CD4-positive, alpha-beta T cell treated with Interleukin-6 for 4 hours (primary cell): ENCODE measurements around the gene RNF217.
"Not testable (repeated sequence)": the region's sequence is repeated elsewhere in the genome, so short reads cannot be mapped to it uniquely, and the experiment has no call there.

Experiments
- DNase-seq: peaks from one replicate; pipeline ENCODE4 v3.0.0-alpha.2; 2020; ENCODE audit warnings: mixed read lengths

RNF217 gene

DNA sequence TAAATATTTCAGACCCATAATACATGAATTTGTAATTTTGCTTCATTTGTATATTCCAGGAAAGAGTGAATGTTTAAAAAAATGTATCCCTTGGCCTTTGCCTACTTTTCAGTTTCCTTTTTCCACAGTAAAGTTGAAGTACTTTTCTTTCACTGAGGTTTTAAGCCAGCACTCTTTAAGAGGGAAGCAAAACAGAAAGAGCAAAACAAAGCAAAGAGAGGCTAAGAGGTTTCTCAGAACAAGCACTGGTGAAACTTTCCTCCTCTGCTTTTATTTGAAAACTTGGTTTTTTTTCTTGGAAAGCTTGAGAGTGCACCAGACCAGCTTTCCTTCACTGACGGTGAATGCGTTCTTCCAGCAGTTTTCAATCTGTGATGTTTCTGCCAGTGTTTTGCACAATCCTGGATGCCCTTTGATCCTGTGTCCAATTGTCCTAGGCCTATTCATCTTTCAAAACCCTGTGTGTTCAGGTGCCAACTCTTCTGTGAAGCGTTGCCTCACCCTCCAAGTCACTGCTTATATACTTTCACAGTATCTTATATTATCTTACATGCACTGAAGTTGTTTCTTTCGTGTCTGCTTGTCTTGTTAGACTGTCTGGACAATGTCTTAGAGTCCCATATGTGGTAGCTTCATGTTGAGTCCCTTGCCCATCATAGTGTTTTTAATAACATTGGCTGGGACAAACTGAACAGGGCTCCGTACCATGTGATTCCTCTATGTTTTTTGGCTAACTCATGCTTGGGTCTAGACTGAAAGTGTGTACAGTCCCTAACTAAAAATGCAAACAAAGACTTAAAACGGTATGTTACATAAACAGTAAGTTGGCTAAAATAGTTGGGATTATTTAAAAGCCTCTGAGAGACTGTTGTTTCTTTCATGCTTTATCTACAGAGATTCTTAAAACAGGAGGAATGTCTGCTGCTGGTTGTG lies 1.9 kb downstream of the RNF217 start:
- DNase-seq, result no peak

DNA sequence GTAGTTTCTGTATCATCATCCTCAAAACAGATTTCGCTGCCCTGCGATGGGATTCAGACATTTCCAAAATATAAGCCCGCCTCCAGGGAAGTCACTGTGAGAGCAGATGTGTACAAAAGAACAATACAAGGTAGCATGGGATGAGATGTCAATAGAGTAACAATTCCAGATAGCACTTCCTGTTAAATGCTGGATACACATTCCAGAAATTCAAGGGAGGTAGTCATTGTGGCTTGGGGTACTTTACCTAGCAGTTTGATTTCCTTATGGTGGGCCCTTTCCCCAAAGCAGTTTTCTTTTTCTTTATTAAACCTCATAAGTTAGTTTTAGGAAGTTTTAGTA lies 2.5 kb downstream of the RNF217 start:
- no peak for DNase-seq

DNA sequence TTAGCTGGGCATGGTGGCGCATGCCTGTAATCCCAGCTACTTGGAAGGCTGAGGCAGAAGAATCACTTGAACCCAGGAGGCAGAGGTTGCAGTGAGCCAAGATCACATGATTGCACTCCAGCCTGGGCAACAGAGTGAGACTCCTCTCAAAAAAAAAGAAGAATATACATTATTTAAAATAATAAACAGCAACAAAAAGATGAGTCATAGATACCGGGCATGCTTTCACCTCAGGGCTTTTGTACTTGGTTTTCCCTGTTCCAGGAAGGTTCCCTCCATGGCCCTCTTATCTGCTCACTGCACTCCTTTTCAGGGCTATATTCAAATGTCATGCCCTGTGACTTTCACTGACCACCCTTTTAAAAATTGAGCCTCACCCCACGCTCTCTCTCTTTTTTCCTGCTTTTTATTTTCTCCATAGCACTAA lies 3.2 kb downstream of the RNF217 start:
- DNase-seq, result not testable (repeated sequence)

DNA sequence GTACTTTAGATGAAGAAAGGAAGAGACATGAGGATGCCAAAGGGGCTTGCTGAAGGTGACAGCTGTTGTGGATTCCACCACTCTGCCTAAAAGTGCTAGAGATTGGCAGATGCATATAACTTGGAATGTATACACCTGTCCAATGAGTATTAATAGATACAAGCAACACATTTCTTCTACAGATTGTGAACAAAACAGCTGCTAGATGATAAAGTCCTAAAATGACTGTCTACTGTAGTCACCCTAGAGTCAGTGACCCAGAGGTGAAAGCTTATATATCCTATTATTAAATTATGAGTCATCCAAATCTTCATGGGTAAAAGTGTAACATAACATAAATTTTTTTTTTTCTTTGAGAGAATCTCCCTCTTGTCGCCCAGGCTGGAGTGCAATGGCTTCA lies 5.2 kb downstream of the RNF217 start:
- no peak for DNase-seq

DNA sequence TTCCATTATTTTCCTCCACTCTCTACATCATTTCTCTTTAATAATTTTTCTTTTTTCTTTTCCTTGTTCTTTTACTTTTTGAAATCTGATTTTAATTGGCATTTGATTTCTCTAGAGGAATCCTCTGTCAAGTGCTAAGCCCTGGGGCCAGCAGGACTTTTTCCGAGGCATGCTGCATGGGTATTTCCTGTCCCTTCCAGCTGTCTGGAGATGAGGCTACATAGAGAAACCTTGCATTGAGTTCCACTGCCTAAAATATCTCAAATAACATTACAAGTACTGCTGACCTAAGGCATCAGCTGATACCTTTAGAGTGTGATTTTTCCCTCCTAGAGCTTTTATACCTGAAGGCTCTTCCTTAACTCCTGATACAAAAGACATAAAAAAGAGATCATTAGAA lies 6.2 kb downstream of the RNF217 start:
- no peak for DNase-seq

DNA sequence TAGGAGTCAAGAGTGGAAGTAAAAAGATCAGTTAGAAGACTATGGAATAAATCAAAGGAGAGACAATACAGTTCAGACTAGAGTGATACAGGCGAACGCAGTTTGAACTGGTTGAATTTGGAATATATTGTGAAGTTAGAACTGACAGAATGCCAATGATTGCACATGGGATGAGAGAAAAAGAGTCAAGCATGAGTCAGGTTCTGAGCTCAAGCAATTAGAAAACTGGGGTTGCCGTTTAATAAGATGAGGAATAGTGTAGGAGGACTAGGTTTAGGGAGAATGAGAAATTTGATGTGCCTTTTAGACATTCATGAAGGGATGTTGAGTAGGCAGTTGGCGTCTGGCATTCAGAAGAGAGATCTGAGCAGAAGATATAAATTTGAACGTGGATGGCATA lies 8.0 kb downstream of the RNF217 start:
- DNase-seq, result no peak

DNA sequence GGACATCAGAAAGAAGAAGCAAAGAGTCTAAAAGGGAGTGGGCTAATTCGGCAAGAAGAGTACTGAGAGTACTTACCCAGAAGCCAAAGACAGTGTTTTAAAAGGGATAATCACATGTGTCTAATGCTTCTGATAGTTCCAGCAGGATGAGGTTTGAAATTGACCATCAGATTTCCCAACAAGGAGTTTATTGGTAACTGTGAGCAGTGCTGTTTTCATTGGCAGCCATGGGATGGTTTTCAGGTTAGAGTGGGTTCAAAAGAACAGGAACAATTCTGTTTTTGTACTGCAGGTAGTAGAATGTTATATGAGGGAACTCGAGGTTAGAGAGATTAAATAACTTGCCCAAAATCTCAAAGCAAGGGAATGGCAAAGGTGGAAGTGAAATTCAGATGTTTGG lies 8.5 kb downstream of the RNF217 start:
- DNase-seq, result no peak

DNA sequence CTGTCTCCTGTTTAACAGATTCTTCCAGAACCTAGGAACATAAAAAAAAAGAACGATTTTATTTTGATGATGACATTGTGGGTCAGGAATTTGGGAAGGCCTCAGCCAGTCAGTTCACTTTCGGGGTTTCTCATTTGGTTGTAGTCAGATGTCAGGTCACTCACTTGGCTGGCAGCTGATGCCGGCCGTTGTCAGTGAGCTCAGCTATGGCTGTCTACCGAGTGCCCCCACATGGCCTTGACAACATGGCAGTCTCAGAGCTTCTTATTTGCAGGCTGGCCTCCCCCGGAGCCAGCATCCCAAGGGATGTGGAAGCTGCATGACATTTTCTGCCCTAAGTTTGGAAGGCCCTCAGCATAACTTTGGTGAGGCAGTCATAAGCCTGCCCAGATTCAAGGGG lies 11.5 kb downstream of the RNF217 start:
- DNase-seq, result no peak

DNA sequence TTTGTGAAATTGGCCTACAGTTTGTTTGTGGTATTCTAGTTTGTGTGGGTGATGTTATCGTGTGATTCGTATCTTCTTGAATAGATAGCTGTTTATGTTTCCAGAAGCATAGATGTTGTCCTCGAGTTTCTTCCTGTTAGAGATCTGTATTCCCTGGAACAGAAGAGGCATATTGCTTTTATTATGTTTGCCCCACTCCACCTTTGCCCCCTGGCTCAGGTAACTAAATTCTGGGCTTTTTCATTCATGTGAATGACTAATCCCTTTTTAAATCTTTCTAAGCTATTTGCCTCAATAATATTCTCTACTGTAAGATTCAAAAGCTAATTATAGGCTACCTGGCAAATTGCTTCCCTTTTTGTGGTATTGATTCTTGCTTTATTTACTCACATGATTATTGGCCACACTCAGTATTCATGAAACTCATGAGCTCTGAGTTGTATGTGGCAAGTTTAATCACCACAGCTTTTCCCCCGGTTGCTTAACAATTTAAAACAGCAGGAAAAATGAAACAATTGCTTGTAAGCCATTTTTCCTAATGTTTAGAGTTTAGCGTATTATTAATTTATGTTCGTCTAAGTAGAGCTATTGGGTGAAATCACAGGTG lies 12.6 kb downstream of the RNF217 start:
- DNase-seq, result no peak

DNA sequence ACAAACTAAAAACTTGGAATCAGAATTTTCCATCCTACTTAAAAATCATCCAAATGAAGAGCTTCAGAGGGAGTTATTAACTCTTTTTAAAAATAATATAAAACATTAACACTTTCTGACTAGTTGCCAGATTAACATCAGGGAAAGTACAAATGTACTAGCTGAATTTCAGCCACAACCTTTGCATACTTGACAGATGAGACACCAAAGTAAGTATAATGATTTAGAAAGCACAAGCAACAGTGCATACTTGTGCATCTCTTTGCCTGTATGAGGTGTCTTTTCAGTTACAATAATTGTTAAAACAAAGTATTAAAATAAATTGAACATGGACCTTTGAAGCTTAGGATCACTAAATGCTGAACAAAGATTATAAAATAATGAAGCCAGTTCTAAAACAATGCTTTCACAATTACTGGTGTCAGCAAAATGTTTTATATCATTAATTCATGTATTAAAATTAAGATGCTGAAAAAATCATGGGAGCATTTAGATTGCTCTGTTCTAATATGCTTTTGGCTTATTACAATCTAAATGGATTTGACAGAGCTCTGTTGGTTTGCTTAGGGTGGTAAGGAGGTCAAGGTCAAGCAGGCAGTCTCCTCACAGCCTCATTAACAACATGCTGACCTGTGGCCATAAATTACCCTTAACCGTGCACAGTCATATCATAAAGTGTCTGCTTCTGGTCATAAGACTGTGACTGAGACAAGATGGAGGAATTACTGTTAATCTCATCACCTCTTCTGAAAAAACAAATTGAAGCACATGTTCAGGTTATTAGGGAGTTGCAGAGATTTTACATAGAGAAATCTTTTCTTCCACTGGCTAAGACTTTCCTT lies 15.1 kb downstream of the RNF217 start:
- DNase-seq, result no peak

DNA sequence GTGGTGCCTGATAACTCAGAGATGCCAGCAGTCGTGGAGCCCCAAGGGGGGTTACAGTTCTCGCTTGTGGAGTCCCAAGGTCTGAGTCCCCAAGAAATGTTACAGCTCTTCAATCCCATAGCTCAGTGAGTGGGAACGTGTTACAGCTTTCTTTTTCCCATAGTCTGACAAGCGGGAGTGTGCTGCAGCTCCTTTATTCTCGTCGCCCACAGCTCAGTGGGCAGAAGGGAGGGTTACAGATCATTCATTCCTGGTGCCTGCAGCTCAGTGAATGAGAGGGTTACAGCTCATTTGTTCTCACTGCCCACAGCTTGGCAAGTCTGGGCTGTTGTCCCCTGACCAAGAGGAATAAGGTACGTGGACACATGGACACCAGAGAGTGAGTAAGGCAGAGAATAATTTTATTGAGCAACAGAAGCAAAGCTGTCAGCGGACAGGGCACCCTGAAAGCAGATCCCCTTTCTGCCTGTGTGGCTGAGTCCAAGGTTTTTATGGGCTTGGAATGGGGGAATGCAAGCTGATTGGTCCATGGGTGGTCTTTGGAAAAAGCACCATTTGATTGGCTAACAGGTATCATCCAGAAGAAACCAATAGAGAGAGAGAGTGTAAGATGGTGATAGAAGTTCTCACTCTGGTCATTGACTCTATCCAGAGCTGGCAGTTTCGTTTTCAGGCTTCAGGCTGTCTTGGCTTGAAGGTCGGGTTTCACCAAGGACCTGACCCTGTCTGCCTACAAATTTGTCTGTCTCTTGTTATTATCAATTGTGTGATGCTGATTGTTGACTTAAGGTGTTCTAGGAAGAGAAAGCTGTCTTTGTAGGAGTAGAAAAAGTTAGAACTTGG lies 16.4 kb downstream of the RNF217 start:
- no peak for DNase-seq

DNA sequence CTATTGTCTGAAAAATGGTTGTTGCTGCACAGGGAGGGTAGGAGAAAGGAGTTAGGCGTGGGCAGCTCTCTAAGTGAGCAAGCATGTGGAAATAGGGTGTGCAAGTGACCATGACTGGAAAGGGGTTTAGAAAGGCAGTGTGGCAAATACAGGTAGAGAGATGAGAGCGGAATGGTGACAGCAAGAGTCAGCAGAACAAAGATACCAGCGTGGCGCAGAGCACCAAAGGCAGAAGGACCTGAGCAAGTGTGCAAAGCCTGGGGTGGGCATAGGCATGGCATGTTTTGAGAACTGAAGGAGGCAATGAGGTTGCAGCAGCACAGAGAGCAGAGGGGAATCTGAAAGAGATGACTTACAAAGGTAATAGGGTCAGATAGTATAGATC lies 17.0 kb downstream of the RNF217 start:
- DNase-seq, result no peak

DNA sequence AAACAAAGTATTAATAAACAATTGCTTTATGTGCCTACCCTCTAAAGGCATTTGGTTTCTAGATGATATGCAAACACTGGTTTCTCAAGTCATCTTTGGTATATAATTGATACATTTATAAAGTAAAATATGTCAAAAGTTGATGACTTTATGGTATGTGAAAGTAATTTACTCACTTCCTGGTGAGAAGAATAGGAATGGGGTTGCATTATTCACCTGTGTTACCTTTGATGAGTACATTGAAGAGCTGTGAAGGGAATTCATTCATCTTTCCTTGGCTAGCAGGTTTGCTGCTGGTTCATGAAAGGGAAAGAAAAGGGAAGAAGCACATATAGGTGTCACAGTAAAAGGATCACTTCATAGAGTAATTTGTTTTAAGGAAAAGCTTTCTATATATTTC lies 20.4 kb downstream of the RNF217 start:
- DNase-seq, result no peak

DNA sequence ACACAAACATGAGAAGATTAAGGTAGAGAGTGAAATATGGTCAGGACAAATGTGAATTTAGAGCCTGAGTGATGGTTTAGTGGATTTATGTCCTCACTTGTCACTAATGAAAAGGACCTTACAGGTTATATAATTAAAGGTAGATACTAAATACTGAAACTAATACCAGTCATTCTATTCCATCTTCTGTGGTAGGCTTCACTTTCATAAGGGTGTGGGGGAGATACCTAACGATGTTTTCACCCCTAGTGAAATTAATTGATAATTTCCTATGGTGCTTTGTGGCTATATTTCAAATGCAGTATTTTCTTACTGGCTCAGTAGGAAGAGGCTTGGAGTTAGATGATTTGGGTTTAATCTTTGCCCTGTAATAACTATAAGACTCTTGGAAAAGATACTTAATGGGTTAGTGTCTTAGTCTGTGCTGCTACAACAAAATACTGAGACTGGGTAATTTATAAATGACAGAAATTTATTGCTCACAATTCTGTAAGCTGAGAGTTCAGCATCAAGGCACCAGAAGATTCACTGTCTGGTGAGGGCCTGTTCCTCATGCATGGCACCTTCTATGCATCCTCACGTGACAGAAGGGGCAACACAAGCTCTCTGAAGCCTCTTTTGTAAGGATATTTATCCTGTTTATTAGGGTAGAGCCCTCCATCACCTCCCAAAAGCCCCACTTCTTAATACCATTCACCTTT lies 21.3 kb downstream of the RNF217 start:
- no peak for DNase-seq

DNA sequence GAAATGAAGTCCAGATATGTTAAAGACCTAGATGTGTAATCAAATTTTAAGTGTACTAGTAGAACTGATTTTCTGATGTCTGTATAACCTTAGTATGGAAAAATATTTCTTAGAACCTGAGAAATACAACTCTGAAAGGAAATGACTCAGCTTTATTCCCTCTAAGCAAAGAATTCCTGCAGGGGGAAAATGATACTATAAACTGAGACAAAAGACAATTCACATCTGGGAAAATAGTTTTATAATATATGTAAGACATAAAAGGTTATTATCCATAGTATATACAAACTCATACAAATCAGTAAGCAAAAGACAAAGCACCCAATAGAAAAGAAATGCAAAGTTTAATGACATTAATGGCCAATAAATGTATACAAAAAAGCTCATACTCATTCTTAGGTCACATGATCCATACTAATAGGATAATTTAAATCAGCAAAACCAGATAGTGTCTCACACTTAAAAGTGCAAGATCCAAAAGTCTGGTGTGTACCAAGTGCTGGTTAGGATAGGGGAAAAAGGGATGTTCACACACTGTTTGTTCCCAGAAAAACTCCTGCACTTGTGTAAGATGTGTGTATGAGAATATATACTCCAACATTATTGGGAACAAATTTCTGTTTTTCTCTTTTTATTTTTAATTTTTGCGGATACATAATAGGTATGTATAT lies 22.6 kb downstream of the RNF217 start:
- DNase-seq, result no peak

DNA sequence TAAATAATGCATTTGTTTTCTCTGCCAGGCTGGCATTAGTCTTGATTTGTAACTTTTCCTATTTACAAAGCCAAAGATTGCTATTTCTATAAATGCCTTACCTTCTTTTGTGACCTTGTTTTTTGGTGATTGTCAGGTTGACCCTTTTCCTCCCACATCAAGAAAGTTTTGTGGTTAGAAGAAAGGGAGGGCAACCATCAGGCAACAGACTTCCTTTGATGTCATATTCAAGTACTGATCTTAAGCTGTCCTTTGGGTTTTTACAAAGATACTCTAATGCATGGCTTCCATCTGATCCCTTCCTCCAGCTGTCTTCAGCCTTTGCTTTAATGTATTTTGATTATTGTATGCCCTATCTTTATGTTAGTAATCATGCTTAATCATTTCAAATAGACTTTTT lies 23.9 kb downstream of the RNF217 start:
- DNase-seq, result no peak

DNA sequence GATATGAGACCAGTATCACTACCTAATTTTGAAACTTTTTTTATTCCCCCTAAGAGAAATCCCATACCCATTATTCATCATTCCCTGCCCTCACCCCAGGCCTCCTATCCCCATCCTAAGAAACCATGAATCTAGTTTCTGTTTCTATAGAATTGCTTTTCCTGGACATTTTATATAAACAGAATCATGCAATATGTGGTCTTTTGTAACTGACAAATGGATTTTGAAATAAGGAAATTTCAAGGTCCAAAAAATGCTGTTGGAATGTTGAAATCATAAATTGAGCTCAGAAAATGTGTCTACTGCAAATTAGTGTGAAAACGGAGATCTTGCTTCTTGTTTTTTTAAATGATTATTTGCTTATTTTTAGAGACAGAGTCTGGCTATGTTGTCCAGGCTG lies 25.1 kb downstream of the RNF217 start:
- DNase-seq, result no peak

DNA sequence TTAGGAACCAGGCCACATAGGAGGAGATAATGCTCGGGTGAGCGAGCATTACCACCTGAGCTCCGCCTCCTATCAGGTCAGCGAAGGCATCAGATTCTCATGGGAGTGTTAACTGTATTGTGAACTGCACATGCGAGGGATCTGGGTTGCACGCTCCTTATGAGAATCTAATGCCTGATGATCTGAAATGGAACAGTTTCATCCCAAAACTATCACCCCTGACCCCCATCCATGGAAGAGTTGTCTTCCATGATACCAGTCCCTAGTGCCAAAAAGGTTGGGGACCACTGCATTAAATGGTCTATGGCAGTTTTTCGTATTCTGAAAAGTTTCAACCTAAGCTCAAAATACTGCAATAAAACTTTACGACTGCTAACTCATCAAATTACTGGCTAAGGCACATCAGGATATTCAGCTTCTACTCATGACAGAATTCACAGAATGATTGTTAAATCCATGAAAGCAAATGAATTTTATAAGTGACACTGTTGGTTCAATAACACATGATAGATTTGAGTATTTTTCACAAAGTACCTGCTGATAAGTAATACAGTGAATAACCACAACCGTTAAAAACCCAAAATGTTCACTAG lies 25.9 kb downstream of the RNF217 start:
- no peak for DNase-seq

DNA sequence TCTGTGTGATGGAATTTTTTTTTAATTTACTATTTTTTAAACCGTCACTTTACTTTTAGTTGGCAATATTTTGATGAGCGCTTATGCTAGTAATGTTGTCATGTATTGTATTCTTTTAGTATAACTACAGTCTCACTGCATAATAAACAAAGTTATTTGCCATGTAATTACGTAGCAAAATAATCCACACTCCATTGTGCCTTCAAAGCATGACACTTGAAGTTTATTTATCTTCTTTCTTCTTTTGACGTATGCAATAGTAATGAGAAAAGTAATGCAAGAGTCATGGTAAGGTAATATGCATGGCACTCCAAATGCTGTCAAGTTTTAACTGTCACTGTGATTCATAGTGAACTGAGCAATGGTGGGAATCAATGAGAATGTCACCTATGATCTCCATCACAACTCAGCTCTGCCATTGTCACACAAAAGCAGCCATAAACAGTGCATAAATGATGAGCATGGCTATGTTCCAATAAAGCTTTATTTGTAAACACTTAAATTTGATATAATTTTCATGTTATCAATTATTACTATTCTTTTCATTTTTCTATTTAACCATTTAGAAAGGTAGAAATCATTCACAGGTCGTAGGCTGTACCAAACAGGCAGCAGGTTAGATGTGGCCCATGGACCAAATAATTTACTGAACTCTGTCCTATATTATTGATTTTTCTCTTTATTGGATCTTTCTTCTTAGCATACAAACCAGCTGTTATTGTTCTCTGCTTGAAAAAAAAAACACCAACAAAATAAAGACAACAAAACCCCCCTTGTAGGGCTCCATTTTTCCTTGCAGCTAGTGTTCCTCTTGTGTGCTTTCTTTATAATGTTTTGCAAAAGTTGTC lies 27.1 kb downstream of the RNF217 start:
- DNase-seq, result no peak

DNA sequence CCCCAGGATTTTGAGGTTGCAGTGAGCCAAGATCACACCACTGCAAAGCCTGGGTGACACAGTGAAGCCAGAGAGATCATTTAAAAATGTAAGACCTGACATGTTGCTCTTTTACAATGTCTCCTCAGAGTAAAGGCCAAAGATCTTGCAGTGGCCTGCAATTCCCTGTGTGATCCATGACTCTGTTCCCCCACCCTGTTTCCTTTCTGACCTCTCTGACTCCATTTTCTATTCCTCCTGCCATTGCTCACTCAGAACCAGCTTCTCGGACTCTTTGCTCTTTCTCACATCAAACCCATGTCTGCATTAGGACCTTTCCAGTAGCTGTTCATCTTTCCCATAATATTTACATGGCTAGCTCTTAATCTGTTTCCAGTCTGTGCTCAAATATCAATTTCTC lies 28.8 kb downstream of the RNF217 start:
- DNase-seq, result no peak
